ENCODE data around the gene OR2T35.
A peak's percentile ranks its signal among the peaks of the same experiment; 100 is the strongest.
"Not testable (repeated sequence)": the region's sequence is repeated elsewhere in the genome, so short reads cannot be mapped to it uniquely, and the experiment has no call there.

Gene OR2T35

GRCh38 chr1:248642971-248643651, 2.0 kb downstream of the OR2T35 start:
- DNase-seq (ENCODE audit: extremely low spot score); POLR2A ChIA-PET; CTCF ChIA-PET: not testable (repeated sequence)

GRCh38 chr1:248641583-248641982, 3.5 kb downstream of the OR2T35 start:
- POLR2A ChIA-PET, result not testable (repeated sequence)

GRCh38 chr1:248640906-248641305, 4.2 kb downstream of the OR2T35 start:
- POLR2A ChIA-PET; CTCF ChIA-PET; DNase-seq (ENCODE audit: extremely low spot score): not testable (repeated sequence)

More at GRCh38 chr1:248641583-248641982, 3.5 kb downstream of the OR2T35 start:
- CTCF ChIA-PET; DNase-seq (ENCODE audit: extremely low spot score): not testable (repeated sequence)

GRCh38 chr1:248639652-248640051, 5.4 kb downstream of the OR2T35 start:
- CTCF ChIA-PET; DNase-seq (ENCODE audit: extremely low spot score); POLR2A ChIA-PET: not testable (repeated sequence)

- DNase-seq (ENCODE audit: extremely low spot score); POLR2A ChIA-PET; CTCF ChIA-PET: not testable (repeated sequence)
Observed at GRCh38 chr1:248636612-248637011, 8.5 kb downstream of the OR2T35 start.

- DNase-seq (ENCODE audit: extremely low spot score); CTCF ChIA-PET; POLR2A ChIA-PET: not testable (repeated sequence)
Observed at GRCh38 chr1:248634991-248635390, 10.1 kb downstream of the OR2T35 start, which contains the start of gene OR2T11. Gene OR2T11 (minus strand): TSS chr1:248635091. CDS start chr1:248627128, 7,963 bp downstream.

- ChIA-PET POLR2A (no interaction called here), CTCF (interaction anchor here (1.4 kb wide), 1 partner anchor 15 kb away, joined by 3 read pairs; no protein-coding TSS in a partner anchor)
- no peak for TF ChIP-seq CTCF (IDR thresholded peaks at IDR 0.05; ENCODE audit: control extremely low read depth, extremely low read depth, low read depth, missing control alignments)
- no peak for DNase-seq (ENCODE audit: extremely low spot score)
Observed at GRCh38 chr1:248631354-248632008, 13.6 kb downstream of the OR2T35 start.

- no peak for DNase-seq (ENCODE audit: extremely low spot score)
- POLR2A ChIA-PET, result no interaction called here
- no peak for TF ChIP-seq CTCF (IDR thresholded peaks at IDR 0.05; ENCODE audit: control extremely low read depth, extremely low read depth, low read depth, missing control alignments)
- CTCF ChIA-PET, result interaction anchor here (0.6 to 1.4 kb wide), 2 partner anchors 8 to 14 kb away, joined by 3 read pairs; no protein-coding TSS in a partner anchor
Observed at GRCh38 chr1:248630551-248630950, 14.5 kb downstream of the OR2T35 start.

GRCh38 chr1:248627971-248628844, 16.9 kb downstream of the OR2T35 start:
- TF ChIP-seq CTCF (IDR thresholded peaks at IDR 0.05; ENCODE audit: control extremely low read depth, extremely low read depth, low read depth, missing control alignments), result no peak
- POLR2A ChIA-PET, result no interaction called here
- CTCF ChIA-PET, result interaction anchor here (1.2 to 1.4 kb wide), 3 partner anchors 15 to 178 kb away, joined by 3 to 5 read pairs (median 5); no protein-coding TSS in a partner anchor
- DNase-seq (ENCODE audit: extremely low spot score), result peak; percentile 63

All from GM10248 (cell line).